IPS-15b (cell line): ENCODE results near the gene TSPAN4.

Source experiments
- H3K27me3 ChIP-seq: one replicate; pipeline ENCODE4 v1.6.1; 2013; ENCODE audit warnings: low read length; ENCODE audit not compliant: control insufficient read depth, insufficient read depth
- H3K36me3 ChIP-seq: one replicate; pipeline ENCODE4 v1.6.1; 2013; ENCODE audit warnings: low read length; ENCODE audit not compliant: control insufficient read depth, insufficient read depth
- H3K4me1 ChIP-seq: one replicate; pipeline ENCODE4 v1.6.1; 2013; ENCODE audit warnings: mild to moderate bottlenecking, low read length; ENCODE audit not compliant: control insufficient read depth, insufficient read depth
- H3K4me3 ChIP-seq: one replicate; pipeline ENCODE4 v1.5.1; 2013; ENCODE audit warnings: low read depth, low read length
- H3K9ac ChIP-seq: one replicate; pipeline ENCODE4 v1.6.1; 2013; ENCODE audit warnings: low read depth, mild to moderate bottlenecking, low read length
- H3K9me3 ChIP-seq: one replicate; pipeline ENCODE4 v1.6.1; 2013; ENCODE audit warnings: mild to moderate bottlenecking, low read length; ENCODE audit not compliant: control insufficient read depth, insufficient read depth

Gene TSPAN4

GRCh38 chr11:883527-883926 is 40.9 kb downstream of the TSPAN4 start:
- Histone ChIP-seq H3K4me3 (no peak overlapping the region), H3K9me3 (no peaks in the 10 kb centered on the region), H3K27me3 (no peaks in the 10 kb centered on the region), H3K36me3 (peaks cover 50% of the 10 kb centered on the region), H3K9ac (no peak overlapping the region), H3K4me1 (no peaks in the 10 kb centered on the region)

- H3K4me1 ChIP-seq = no peaks in the 10 kb centered on the region
- H3K9ac ChIP-seq = no peak overlapping the region
- no peaks in the 10 kb centered on the region for H3K27me3 ChIP-seq
- H3K9me3 ChIP-seq = no peaks in the 10 kb centered on the region
- no peak overlapping the region for H3K4me3 ChIP-seq
- H3K36me3 ChIP-seq = peaks cover 53% of the 10 kb centered on the region
These were observed 42.0 kb downstream of the TSPAN4 start for GRCh38 chr11:884578-885070.

- Histone ChIP-seq H3K4me3 (no peak overlapping the region), H3K36me3 (peaks cover 40% of the 10 kb centered on the region), H3K9me3 (no peaks in the 10 kb centered on the region), H3K4me1 (no peaks in the 10 kb centered on the region), H3K9ac (no peak overlapping the region), H3K27me3 (no peaks in the 10 kb centered on the region)
These were observed 43.9 kb downstream of the TSPAN4 start for GRCh38 chr11:886568-886967.

GRCh38 chr11:887589-887988 is 44.9 kb downstream of the TSPAN4 start:
- Histone ChIP-seq H3K36me3 (peaks cover 40% of the 10 kb centered on the region), H3K27me3 (no peaks in the 10 kb centered on the region), H3K4me1 (no peaks in the 10 kb centered on the region), H3K4me3 (no peak overlapping the region), H3K9ac (no peak overlapping the region), H3K9me3 (no peaks in the 10 kb centered on the region)

GRCh38 chr11:888310-889212 is 45.9 kb downstream of the TSPAN4 start:
- Histone ChIP-seq H3K4me1 (no peaks in the 10 kb centered on the region), H3K27me3 (no peaks in the 10 kb centered on the region), H3K4me3 (no peak overlapping the region), H3K9ac (no peak overlapping the region), H3K9me3 (no peaks in the 10 kb centered on the region), H3K36me3 (peaks cover 30% of the 10 kb centered on the region)

- H3K27me3 ChIP-seq = no peaks in the 10 kb centered on the region
- H3K9me3 ChIP-seq = no peaks in the 10 kb centered on the region
- no peaks in the 10 kb centered on the region for H3K4me1 ChIP-seq
- H3K36me3 ChIP-seq = peaks cover 29% of the 10 kb centered on the region
- H3K4me3 ChIP-seq = no peak overlapping the region
- H3K9ac ChIP-seq = no peak overlapping the region
These were observed 46.6 kb downstream of the TSPAN4 start for GRCh38 chr11:889257-889656.

- Histone ChIP-seq H3K4me1 (no peaks in the 10 kb centered on the region), H3K4me3 (no peak overlapping the region), H3K36me3 (peaks cover 31% of the 10 kb centered on the region), H3K9me3 (no peaks in the 10 kb centered on the region), H3K9ac (no peak overlapping the region), H3K27me3 (no peaks in the 10 kb centered on the region)
These were observed 47.2 kb downstream of the TSPAN4 start for GRCh38 chr11:889687-890475.

GRCh38 chr11:890794-891540 is 48.3 kb downstream of the TSPAN4 start:
- Histone ChIP-seq H3K27me3 (no peaks in the 10 kb centered on the region), H3K36me3 (peaks cover 27% of the 10 kb centered on the region), H3K9me3 (no peaks in the 10 kb centered on the region), H3K4me3 (no peak overlapping the region), H3K9ac (no peak overlapping the region), H3K4me1 (no peaks in the 10 kb centered on the region)

- Histone ChIP-seq H3K27me3 (no peaks in the 10 kb centered on the region), H3K9ac (no peak overlapping the region), H3K4me3 (no peak overlapping the region), H3K9me3 (no peaks in the 10 kb centered on the region), H3K4me1 (no peaks in the 10 kb centered on the region), H3K36me3 (peaks cover 14% of the 10 kb centered on the region)
These were observed 50.5 kb downstream of the TSPAN4 start for GRCh38 chr11:893008-893654.

GRCh38 chr11:894575-895201 is 52.0 kb downstream of the TSPAN4 start:
- peaks cover 23% of the 10 kb centered on the region for H3K36me3 ChIP-seq
- H3K9me3 ChIP-seq = no peaks in the 10 kb centered on the region
- no peaks in the 10 kb centered on the region for H3K27me3 ChIP-seq
- no peak overlapping the region for H3K9ac ChIP-seq
- no peaks in the 10 kb centered on the region for H3K4me1 ChIP-seq
- no peak overlapping the region for H3K4me3 ChIP-seq
